IMR-90 (cell line): ENCODE data around the gene CFAP73.

Source experiments
- CTCF ChIP-seq: conservative IDR thresholded peaks from 2 replicates; pipeline ENCODE4 v1.5.1; 2012; ENCODE audit warnings: mild to moderate bottlenecking, low read depth, low read length, improper control_type of control experiment
- POLR2A ChIP-seq: IDR thresholded peaks from 2 replicates; pipeline ENCODE4 v1.6.1; 2012; ENCODE audit warnings: mild to moderate bottlenecking, low read depth, low read length
- SMC3 ChIP-seq: fragments of 150-350 bp; IDR thresholded peaks from 2 replicates; pipeline ENCODE4 v1.6.1; 2016; ENCODE audit warnings: low read depth, mild to moderate bottlenecking, antibody characterized with exemption, low read length, moderate library complexity

- no peak for TF ChIP-seq CTCF
- TF ChIP-seq SMC3, result no peak
- TF ChIP-seq POLR2A, result no peak
These were observed 39.8 kb downstream of the CFAP73 start for GRCh38 chr12:113189361-113189760.
